ENCODE measurements around the gene CRIP1.

DNA sequence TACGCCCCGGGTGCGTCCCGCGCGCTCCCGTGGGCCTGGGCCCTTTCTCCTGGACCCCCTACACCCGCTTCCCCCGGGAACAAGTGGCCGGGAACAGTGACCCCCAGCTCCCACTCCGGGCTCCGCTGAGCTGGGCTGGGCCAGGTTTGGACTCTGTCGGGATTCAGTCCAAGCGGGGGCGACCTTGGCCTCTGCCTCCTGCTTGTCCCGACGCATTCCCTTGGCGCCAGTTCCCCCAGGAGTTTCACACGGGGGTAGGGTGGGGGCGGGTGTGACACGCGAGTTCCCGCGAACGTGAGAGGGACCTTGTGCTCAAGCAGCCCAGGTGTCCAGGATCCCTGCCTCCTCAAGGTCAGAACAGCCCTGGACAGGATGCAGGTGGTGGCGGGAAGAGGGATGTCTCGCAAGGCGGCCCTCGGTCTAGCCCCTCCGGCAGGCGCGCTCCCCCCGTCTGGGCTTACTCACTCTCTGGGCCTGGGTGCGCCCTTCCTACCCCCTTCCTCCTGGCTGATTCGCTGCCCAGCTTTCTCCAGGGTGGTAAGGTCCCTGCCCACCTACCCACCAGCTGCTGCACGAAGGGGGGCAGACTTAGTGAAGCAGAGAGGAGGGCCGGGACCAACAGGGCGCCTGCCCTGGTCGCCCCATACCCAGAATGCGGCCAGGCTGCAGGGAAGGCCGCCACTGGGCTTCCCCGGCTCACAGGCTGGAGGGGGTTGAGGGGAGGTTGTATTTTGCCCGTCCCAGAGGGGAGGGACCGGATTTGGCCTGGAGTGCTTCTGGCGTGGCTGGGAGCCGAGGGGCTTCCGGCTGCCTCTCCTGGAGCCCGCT is 11.2 kb upstream of the CRIP1 start:
- TF ChIP-seq SUZ12 (IDR thresholded peaks at IDR 0.05; ENCODE audit: extremely low read depth, insufficient read depth, insufficient read length) (no peak), ZNF274 (IDR thresholded peaks at IDR 0.05; ENCODE audit: low read depth, low read length) (no peak), YY1 (IDR thresholded peaks at IDR 0.05; ENCODE audit: insufficient read depth, insufficient read length) (no peak)

All from NT2/D1 (cell line).